ENCODE results near the gene CRTAC1.

- TF ChIP-seq CTCF (IDR thresholded peaks at IDR 0.05 in 2 of 3, conservative IDR thresholded peaks at IDR 0.05 in 1 of 3; ENCODE audit: borderline replicate concordance in 1 of 3, insufficient read depth in 1 of 3, low read depth in 2 of 3, low read length in 2 of 3) (no peak), SIN3A (IDR thresholded peaks at IDR 0.05; ENCODE audit: low read depth) (no peak), POLR2A (IDR thresholded peaks at IDR 0.05; ENCODE audit: borderline replicate concordance, extremely low read depth, insufficient read depth, insufficient read length) (no peak), REST (IDR thresholded peaks at IDR 0.05; ENCODE audit: low read depth) (no peak), CEBPB (IDR thresholded peaks at IDR 0.05; ENCODE audit: low read depth) (no peak)
Observed at GRCh38 chr10:97849103-97849686, 181.2 kb downstream of the CRTAC1 start.

Data from HCT116 (cell line).